MM.1S (cell line): ENCODE data around the gene VPS13C.

Source experiments
- EZH2 ChIP-seq: fragments of 300-600 bp; sonication (generic); optimal IDR thresholded peaks from 2 replicates; pipeline ENCODE3; 2017; ENCODE audit warnings: low read depth, mild to moderate bottlenecking, antibody characterized with exemption, low read length, mixed read lengths
- TF ChIP-seq, protein P1 (sequence below): fragments of 300-600 bp; sonication (generic); IDR thresholded peaks from 2 replicates; pipeline ENCODE4 v1.5.1; 2016; ENCODE audit warnings: antibody characterized with exemption, low read length, mixed read lengths

DNA sequence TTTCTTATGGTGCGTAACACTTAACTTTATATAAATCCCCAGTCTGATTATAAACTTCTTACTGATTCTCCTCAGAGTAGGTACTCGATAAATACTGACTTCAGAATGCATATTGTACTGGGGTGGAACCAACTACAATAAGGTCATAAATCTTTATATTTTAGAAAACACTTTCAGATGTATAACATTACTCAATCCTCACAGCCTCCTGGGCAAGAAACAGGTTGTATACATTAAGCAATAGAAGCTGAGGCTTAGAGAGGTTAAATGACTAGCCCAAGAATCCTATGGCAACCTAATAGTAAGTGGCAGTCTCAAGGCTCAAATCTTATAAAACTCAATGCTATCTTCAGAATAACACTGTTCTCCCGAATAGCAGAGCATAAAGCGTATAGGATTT lies 9.1 kb downstream of the VPS13C start:
- TF ChIP-seq, protein P1, sequence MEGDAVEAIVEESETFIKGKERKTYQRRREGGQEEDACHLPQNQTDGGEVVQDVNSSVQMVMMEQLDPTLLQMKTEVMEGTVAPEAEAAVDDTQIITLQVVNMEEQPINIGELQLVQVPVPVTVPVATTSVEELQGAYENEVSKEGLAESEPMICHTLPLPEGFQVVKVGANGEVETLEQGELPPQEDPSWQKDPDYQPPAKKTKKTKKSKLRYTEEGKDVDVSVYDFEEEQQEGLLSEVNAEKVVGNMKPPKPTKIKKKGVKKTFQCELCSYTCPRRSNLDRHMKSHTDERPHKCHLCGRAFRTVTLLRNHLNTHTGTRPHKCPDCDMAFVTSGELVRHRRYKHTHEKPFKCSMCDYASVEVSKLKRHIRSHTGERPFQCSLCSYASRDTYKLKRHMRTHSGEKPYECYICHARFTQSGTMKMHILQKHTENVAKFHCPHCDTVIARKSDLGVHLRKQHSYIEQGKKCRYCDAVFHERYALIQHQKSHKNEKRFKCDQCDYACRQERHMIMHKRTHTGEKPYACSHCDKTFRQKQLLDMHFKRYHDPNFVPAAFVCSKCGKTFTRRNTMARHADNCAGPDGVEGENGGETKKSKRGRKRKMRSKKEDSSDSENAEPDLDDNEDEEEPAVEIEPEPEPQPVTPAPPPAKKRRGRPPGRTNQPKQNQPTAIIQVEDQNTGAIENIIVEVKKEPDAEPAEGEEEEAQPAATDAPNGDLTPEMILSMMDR, result no peak
- no peak for TF ChIP-seq EZH2
